Natural killer cell (primary cell): ENCODE results near the gene TXNDC11. TPM values are rescaled to one million over a fixed set of nuclear protein-coding genes. Genes with fewer than 3 reads are reported as not detected.
A peak's percentile ranks its signal among the peaks of the same experiment; 100 is the strongest.

Source experiments
- ATAC-seq, 3 donors: fragments of 150-1000 bp in 2 of 3; fragments of 200-7000 bp in 1 of 3; cut with Tn5 transposase; 1 replicate in 1 of 3; 2 replicates in 2 of 3; pipeline ENCODE4 v1.10.0; 2021; ENCODE audit warnings: mild to moderate bottlenecking in 2 of 3, moderate library complexity in 2 of 3
- DNase-seq, 2 donors: peaks; one replicate each; pipeline versions ENCODE4 v3.0.0 to v3.0.0-alpha.2; 2013 to 2021; ENCODE audit warnings: mixed read lengths in 1 of 2
- H3K27ac ChIP-seq: one replicate; pipeline ENCODE4 v1.5.1; 2013; ENCODE audit warnings: mild to moderate bottlenecking, low read length
- H3K27me3 ChIP-seq: one replicate; pipeline ENCODE4 v1.6.1; 2013; ENCODE audit warnings: low read length; ENCODE audit not compliant: control insufficient read depth, insufficient read depth
- H3K36me3 ChIP-seq: one replicate; pipeline ENCODE4 v1.6.1; 2013; ENCODE audit warnings: low read length; ENCODE audit not compliant: control insufficient read depth, insufficient read depth
- H3K4me1 ChIP-seq: one replicate; pipeline ENCODE4 v1.6.1; 2013; ENCODE audit warnings: low read length; ENCODE audit not compliant: control insufficient read depth, insufficient read depth
- H3K4me3 ChIP-seq: one replicate; pipeline ENCODE4 v1.5.1; 2013; ENCODE audit warnings: low read length
- H3K9me3 ChIP-seq: one replicate; pipeline ENCODE4 v1.6.1; 2013; ENCODE audit warnings: low read length; ENCODE audit not compliant: control insufficient read depth, insufficient read depth
- H3K27ac Mint-ChIP-seq, 2 donors: one replicate each; pipeline ENCODE4 v1.8.0; 2022; ENCODE audit warnings: mild to moderate bottlenecking in 2 of 2, mixed read lengths in 2 of 2, moderate library complexity in 1 of 2
- H3K27me3 Mint-ChIP-seq, 2 donors: one replicate each; pipeline ENCODE4 v1.8.0; 2022; ENCODE audit warnings: low read depth in 2 of 2, mixed read lengths in 2 of 2
- H3K36me3 Mint-ChIP-seq: one replicate; pipeline ENCODE4 v1.8.0; 2022; ENCODE audit warnings: mixed read lengths
- H3K4me1 Mint-ChIP-seq, 2 donors: one replicate each; pipeline ENCODE4 v1.8.0; 2022; ENCODE audit warnings: mixed read lengths in 2 of 2
- H3K4me3 Mint-ChIP-seq: one replicate; pipeline ENCODE4 v1.8.0; 2022; ENCODE audit warnings: mild to moderate bottlenecking, moderate library complexity, mixed read lengths
- H3K9me3 Mint-ChIP-seq, 2 donors: one replicate each; pipeline ENCODE4 v1.8.0; 2022; ENCODE audit warnings: mixed read lengths in 2 of 2
- WGBS: methylation state at CpG from one replicate; pipeline ENCODE4 v1.1.7; 2013; ENCODE audit warnings: missing lambda C conversion rate; ENCODE audit not compliant: insufficient coverage; 5-methylcytosine and 5-hydroxymethylcytosine counted together
- intact Hi-C: fragments of 100-400 bp; cut with micrococcal nuclease; formaldehyde crosslinking; loops from one replicate; pipeline ENCODE4 v1.14.2; 2022
- total RNA-seq, 4 donors: library from RNA; stranded (reverse); fragments of 120-200 nt in 1 of 4; gene quantifications; one replicate each; pipeline versions ENCODE4 v1.2.3 to v1.2.4, GENCODE V29; 2013 to 2022
- TF ChIP-seq, protein P1 (sequence below): fragments of 200-600 bp; IDR thresholded peaks from one replicate; pipeline ENCODE4 v1.8.0; 2022; ENCODE audit warnings: antibody characterized with exemption

The TXNDC11 gene
- total RNA-seq, 3 donors from 2014 or later (not counting 1 experiment from before 2014, with no cell fraction given) = 63.4 to 99.2 (median 68.9) TPM

DNA sequence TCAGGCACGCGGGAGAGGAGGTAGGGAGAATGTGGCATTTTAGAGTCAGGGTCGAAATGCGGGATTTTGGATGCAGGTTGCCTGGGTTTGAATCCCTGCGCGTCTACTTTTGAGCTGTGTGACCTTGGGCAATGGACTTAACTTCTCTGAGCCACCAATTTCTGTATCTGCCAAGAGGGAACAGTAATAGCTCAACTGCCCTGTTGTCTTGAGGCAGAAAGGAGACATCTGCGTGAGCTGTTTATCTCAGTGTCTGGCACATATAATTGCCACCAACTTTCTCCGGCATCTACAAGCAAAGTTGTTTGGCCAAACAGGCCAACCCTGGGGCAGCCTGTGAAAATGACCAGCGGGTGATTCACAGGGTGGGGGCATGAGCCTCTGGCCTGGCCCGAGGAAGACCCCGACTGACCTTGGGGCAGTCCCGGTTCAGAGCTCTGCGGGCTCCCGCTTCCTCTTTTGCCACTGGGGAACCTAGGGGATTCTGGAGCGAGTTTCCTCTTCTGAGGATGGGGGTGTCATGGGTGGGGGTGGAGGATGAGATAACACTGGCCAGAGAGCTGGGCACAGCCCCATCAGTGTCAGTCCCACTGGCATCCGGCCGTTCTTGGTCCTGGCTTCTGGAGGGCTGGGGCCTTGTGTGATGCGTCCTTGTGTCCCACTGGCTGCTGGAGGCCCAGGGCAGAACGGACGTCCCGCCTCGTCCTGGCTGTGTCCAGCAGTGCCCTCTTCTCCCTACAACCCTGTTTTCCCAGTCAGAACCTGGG is 73.1 kb downstream of the TXNDC11 start:
- TF ChIP-seq, protein P1, sequence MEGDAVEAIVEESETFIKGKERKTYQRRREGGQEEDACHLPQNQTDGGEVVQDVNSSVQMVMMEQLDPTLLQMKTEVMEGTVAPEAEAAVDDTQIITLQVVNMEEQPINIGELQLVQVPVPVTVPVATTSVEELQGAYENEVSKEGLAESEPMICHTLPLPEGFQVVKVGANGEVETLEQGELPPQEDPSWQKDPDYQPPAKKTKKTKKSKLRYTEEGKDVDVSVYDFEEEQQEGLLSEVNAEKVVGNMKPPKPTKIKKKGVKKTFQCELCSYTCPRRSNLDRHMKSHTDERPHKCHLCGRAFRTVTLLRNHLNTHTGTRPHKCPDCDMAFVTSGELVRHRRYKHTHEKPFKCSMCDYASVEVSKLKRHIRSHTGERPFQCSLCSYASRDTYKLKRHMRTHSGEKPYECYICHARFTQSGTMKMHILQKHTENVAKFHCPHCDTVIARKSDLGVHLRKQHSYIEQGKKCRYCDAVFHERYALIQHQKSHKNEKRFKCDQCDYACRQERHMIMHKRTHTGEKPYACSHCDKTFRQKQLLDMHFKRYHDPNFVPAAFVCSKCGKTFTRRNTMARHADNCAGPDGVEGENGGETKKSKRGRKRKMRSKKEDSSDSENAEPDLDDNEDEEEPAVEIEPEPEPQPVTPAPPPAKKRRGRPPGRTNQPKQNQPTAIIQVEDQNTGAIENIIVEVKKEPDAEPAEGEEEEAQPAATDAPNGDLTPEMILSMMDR = no peak
- intact Hi-C loops = no loop called here

DNA sequence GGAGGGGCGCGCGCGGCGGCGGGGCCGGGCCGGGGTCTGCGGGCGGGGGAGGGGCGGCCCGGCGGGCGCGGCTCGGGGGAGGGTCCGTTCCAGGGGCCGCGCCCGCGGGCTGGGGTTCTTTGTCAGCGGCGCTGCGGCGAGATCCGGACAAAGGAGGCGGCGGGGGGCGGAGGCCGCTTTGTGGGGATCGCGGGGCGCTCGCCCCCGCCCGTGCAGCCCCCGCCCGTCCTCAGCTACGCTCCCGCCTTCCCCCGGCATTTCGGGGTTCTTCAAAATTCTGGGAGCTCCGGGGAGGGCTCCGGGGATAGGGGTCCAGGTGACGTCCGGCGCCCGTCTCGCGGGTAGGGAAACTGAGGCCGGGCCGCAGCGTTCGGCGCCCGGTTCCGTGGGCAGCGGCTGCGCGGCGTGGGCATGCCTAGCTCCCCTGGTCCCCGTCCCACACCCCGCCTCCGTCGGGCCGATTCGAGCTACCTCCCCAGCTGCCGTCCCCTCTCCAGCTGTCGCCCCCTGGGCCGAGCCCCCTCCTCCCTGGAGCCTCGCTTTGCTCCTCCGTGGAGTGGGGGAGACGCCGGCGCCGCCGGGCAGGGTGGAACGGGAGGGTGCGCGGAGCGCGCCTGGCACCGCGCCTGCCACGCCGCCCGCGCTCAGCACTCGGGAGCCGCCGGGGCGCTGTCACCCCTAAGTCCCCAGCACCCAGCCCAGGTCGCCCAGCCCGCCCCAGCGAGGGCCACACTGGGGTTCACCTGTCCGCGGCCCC is 73.9 kb downstream of the TXNDC11 start:
- whole genome bisulfite sequencing = under 1% methylated on average over 97 of the region's 97 CpGs

More for the DNA sequence above, 73.1 kb downstream of the TXNDC11 start:
- Mint-ChIP-seq H3K27me3 (peaks cover 0 to 2% of the 10 kb centered on the region in 2 donors), H3K27ac (no peak overlapping the region), H3K36me3 (no peaks in the 10 kb centered on the region), H3K9me3 (no peaks in the 10 kb centered on the region), H3K4me1 (peaks cover 14 to 41% of the 10 kb centered on the region in 2 donors), H3K4me3 (peak overlapping the region; percentile 87)
- WGBS = 51% methylated on average over 22 of the region's 22 CpGs
- Histone ChIP-seq H3K4me3 (peak overlapping the region; percentile 43), H3K27ac (peak overlapping the region; percentile 78), H3K36me3 (no peaks in the 10 kb centered on the region), H3K9me3 (no peaks in the 10 kb centered on the region), H3K4me1 (peaks cover 65% of the 10 kb centered on the region), H3K27me3 (peaks cover 6% of the 10 kb centered on the region)
- ATAC-seq (peak in 1 of 3 donors; percentile 33), DNase-seq (peak in 1 of 2 donors; percentile 37)

DNA sequence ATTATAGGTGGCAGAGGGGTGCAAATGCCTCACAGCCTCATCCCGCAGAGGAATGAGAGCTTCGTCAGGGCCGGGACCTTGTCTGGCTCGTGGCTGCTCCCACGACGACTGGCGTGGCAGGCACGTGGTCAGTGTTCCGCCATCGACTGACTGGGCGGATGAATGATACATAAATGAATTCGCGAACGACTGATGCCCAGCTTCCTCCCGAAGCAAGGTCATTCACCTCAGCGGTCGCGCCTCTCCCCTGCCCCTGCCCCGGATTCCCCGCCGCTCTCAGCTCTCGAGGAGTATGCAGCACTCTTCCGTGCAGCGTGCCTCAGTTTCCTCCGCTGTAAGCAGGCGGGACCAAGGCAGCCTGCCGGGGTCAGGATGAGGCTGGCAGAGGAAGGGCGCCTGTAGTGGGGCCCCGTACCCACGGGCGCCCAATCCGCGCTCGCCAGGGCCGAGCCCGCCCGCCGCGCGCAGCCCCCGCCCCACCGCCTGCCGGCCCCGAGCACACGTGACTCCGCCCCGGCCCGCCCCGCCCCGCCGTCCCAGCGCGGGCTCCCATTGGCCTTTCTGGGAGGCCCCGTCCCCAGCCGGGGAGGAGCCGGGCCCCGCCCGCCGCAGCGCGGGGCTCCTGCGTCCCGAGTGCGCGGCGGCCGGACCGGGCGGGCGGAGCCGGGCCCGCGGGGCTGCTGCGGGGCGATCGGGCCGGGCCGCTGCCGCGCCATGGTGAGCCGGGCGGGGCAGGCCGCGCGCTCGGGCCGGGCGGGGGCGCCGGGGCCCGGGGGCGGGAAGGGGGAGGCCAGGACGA is 74.6 kb downstream of the TXNDC11 start, which contains the start of gene SNN:
TSS of gene SNN (plus strand) at position 632 of the 799 bp plus-strand sequence. CDS start 7,605 bp downstream, outside the sequence.
- Histone ChIP-seq H3K36me3 (no peaks in the 10 kb centered on the region), H3K27me3 (peaks cover 6% of the 10 kb centered on the region), H3K27ac (peak within 1 kb of the TSS; percentile 78), H3K4me3 (peak within 1 kb of the TSS; percentile 46), H3K9me3 (no peaks in the 10 kb centered on the region), H3K4me1 (peaks cover 59% of the 10 kb centered on the region)
- Mint-ChIP-seq H3K9me3 (no peaks in the 10 kb centered on the region), H3K4me3 (peak within 1 kb of the TSS; percentile 87), H3K27ac (no peak within 1 kb of the TSS), H3K4me1 (peaks cover 14 to 38% of the 10 kb centered on the region in 2 donors), H3K27me3 (peaks cover 0 to 2% of the 10 kb centered on the region in 2 donors), H3K36me3 (no peaks in the 10 kb centered on the region)
- WGBS = 9% methylated on average over 93 of the region's 93 CpGs
- DNase-seq = peak; percentile 78 to 90
- intact Hi-C loops = no loop called here
- TF ChIP-seq, protein P1 = no peak
- ATAC-seq = peak; percentile 95 to 98 (median 95)

More for the DNA sequence above, 73.9 kb downstream of the TXNDC11 start:
- peak overlapping the region; percentile 78 for H3K27ac ChIP-seq
- intact Hi-C loops = no loop called here
- TF ChIP-seq, protein P1 = no peak
- Mint-ChIP-seq H3K4me3 (peak overlapping the region; percentile 87), H3K4me1 (peaks cover 14 to 41% of the 10 kb centered on the region in 2 donors), H3K9me3 (no peaks in the 10 kb centered on the region), H3K36me3 (no peaks in the 10 kb centered on the region), H3K27me3 (peaks cover 0 to 2% of the 10 kb centered on the region in 2 donors), H3K27ac (no peak overlapping the region)
- H3K27me3 ChIP-seq = peaks cover 6% of the 10 kb centered on the region
- H3K4me1 ChIP-seq = peaks cover 65% of the 10 kb centered on the region
- ATAC-seq = no peak
- H3K36me3 ChIP-seq = no peaks in the 10 kb centered on the region
- H3K4me3 ChIP-seq = peak overlapping the region; percentile 43
- peak in 1 of 2 donors; percentile 62 for DNase-seq
- H3K9me3 ChIP-seq = no peaks in the 10 kb centered on the region
